ENCODE data around the gene TRAP1. TPM values are rescaled to one million over a fixed set of nuclear protein-coding genes. Genes with fewer than 3 reads are reported as not detected.

TRAP1 gene
- total RNA-seq, 2 donors from 2014 or later, result 78.1 to 92.9 TPM

GRCh38 chr16:3638916-3639644 is 78.2 kb downstream of the TRAP1 start:
- WGBS, 2 donors, result 83 to 86% methylated on average over 13 of the region's 13 CpGs
- Histone ChIP-seq H3K4me1 (peaks cover 8% of the 10 kb centered on the region), H3K36me3 (replicated peaks in 1 of 2; ENCODE audit: insufficient read depth in 1 of 2, low read depth in 2 of 2) (no peaks in the 10 kb centered on the region), H3K4me3 (no peak overlapping the region), H3K27me3 (no peaks in the 10 kb centered on the region), H3K9me3 (no peaks in the 10 kb centered on the region), H3K27ac (no peak overlapping the region)
- intact Hi-C loops (cut with DNase I), result no loop called here
- DNase-seq (no peak), ATAC-seq (no peak)
- no peak for TF ChIP-seq CTCF (IDR thresholded peaks at IDR 0.05)
- no peak for TF ChIP-seq POLR2A (IDR thresholded peaks at IDR 0.05)

- no peak for ATAC-seq
- Histone ChIP-seq H3K27me3 (no peaks in the 10 kb centered on the region), H3K9me3 (no peaks in the 10 kb centered on the region), H3K36me3 (replicated peaks in 1 of 2; ENCODE audit: insufficient read depth in 1 of 2, low read depth in 2 of 2) (no peaks in the 10 kb centered on the region), H3K4me3 (no peak overlapping the region), H3K4me1 (peaks cover 8% of the 10 kb centered on the region), H3K27ac (no peak overlapping the region)
- TF ChIP-seq CTCF (IDR thresholded peaks at IDR 0.05) (no peak), POLR2A (IDR thresholded peaks at IDR 0.05) (no peak)
- 60 to 90% methylated on average over 3 of the region's 3 CpGs for WGBS, 2 donors
- intact Hi-C loops (cut with DNase I), result no loop called here
- no peak for DNase-seq
Measured at GRCh38 chr16:3637371-3637923, 79.9 kb downstream of the TRAP1 start.

DNA sequence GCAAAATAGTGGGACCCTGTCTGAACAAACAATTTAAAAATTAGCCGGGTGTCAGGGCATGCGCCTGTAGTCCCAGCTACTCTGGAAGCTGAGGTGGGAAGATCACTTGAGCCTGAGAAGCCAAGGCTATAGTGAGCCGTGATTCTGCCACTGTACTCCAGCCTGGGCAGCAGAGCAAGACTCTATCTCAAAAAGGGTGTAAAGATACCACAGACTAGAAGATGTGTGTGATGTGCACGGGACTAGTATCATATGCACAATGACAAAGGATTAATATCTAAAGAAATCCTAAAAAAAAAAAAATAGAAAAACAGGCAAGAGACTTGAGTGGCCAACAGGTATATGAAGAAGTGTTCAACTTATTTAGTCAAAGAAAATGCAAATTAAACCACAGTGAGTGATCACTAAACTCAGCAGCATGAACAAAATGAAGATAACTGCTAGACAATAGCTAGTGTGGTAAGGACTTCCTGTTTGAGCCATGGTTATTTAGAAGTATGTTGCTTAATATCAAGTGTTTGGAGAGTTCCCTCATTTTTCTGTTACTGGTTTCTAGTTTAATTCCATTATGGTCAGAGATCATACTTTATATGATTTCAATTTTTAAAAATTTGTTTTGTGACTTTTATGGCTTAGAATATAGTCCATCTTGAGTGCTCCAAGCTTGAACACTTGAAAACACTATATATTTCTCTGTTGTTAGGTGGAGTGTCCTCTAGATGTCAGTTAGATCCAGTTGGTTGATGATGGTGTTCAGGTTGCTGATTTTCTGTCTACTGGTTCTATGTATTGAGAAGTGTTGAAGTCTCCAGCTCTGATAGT is 91.2 kb downstream of the TRAP1 start:
- TF ChIP-seq CTCF (IDR thresholded peaks at IDR 0.05) (no peak), POLR2A (IDR thresholded peaks at IDR 0.05) (no peak)
- H3K27ac ChIP-seq, result no peak overlapping the region
- ATAC-seq (no peak), DNase-seq (no peak)
- intact Hi-C loops (cut with DNase I), result no loop called here
- H3K4me3 ChIP-seq, result no peak overlapping the region
- H3K27me3 ChIP-seq, result no peaks in the 10 kb centered on the region
- H3K36me3 ChIP-seq (replicated peaks in 1 of 2; ENCODE audit: insufficient read depth in 1 of 2, low read depth in 2 of 2), result no peaks in the 10 kb centered on the region
- H3K4me1 ChIP-seq, result no peaks in the 10 kb centered on the region
- 85 to 94% methylated on average over 4 of the region's 4 CpGs for WGBS, 2 donors
- H3K9me3 ChIP-seq, result no peaks in the 10 kb centered on the region

GRCh38 chr16:3625331-3625730 is 92.0 kb downstream of the TRAP1 start:
- Histone ChIP-seq H3K36me3 (replicated peaks in 1 of 2; ENCODE audit: insufficient read depth in 1 of 2, low read depth in 2 of 2) (no peaks in the 10 kb centered on the region), H3K4me3 (no peak overlapping the region), H3K4me1 (no peaks in the 10 kb centered on the region), H3K27me3 (no peaks in the 10 kb centered on the region), H3K27ac (no peak overlapping the region), H3K9me3 (no peaks in the 10 kb centered on the region)
- WGBS, 2 donors, result 87 to 89% methylated on average over 5 of the region's 5 CpGs
- no peak for ATAC-seq
- intact Hi-C loops (cut with DNase I), result no loop called here
- TF ChIP-seq CTCF (IDR thresholded peaks at IDR 0.05), result no peak
- DNase-seq, result no peak

All from body of pancreas (tissue), 4 donors.